Activated naive CD8-positive, alpha-beta T cell treated with anti-CD3 and anti-CD28 coated beads for 36 hours (primary cell): ENCODE measurements around the gene BMP6. TPM values are rescaled to one million over a fixed set of nuclear protein-coding genes. Genes with fewer than 3 reads are reported as not detected.

Source experiments
- DNase-seq: peaks from one replicate; pipeline ENCODE4 v3.0.0; 2021
- H3K27ac Mint-ChIP-seq: one replicate; pipeline ENCODE4 v1.8.0; 2022; ENCODE audit warnings: mild to moderate bottlenecking, moderate library complexity, mixed read lengths
- H3K27me3 Mint-ChIP-seq: one replicate; pipeline ENCODE4 v1.8.0; 2022; ENCODE audit warnings: mild to moderate bottlenecking, mixed read lengths
- H3K36me3 Mint-ChIP-seq: one replicate; pipeline ENCODE4 v1.8.0; 2021; ENCODE audit warnings: mild to moderate bottlenecking, mixed read lengths
- H3K4me1 Mint-ChIP-seq: one replicate; pipeline ENCODE4 v1.8.0; 2021; ENCODE audit warnings: mixed read lengths
- H3K4me3 Mint-ChIP-seq: one replicate; pipeline ENCODE4 v1.8.0; 2022; ENCODE audit warnings: mild to moderate bottlenecking, moderate library complexity, mixed read lengths
- H3K9me3 Mint-ChIP-seq: one replicate; pipeline ENCODE4 v1.8.0; 2022; ENCODE audit warnings: mixed read lengths
- total RNA-seq, 2 experiments: library from RNA; stranded (reverse); gene quantifications; one replicate each; pipeline ENCODE4 v1.2.3, GENCODE V29; 2021

Gene BMP6
- not detected for total RNA-seq

DNA sequence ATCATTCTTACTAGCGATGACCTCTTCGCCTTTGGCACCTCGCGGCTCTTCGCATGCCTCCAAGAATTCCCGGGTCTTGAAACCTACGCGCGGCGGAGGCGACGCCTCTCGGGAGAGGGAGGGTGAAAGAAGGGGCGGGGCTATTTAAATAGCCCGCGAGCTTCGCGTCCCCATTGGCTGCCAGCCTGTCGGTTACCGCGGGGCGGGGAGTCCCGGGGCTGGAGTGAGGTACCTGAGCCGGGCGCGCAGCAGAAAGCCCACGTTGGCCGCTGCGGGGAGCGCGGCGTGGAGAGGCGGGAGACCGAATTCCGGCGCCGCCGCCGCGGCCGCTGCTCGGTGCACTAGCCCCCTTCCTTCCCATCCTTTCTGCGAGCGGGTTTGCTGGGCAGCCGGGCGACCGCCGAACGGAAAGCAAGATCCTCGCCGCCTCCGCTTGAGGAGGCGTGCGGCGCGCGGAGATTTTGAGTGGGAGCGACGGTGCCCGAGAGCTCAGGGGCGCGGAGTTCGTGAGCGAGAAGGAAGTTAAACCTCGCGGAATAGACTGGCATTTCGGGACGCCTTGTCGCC, at the start of gene BMP6:
Gene BMP6, plus strand, starts transcription at position 251 of the 567 bp plus-strand sequence. CDS start 857 bp downstream, outside the sequence.
- H3K4me1 Mint-ChIP-seq = peaks cover 11% of the 10 kb centered on the region
- DNase-seq = peak; percentile 72
- no peaks in the 10 kb centered on the region for H3K9me3 Mint-ChIP-seq
- no peaks in the 10 kb centered on the region for H3K36me3 Mint-ChIP-seq
- H3K27ac Mint-ChIP-seq = no peak within 1 kb of the TSS
- H3K27me3 Mint-ChIP-seq = peaks cover 85% of the 10 kb centered on the region
- peak within 1 kb of the TSS; percentile 70 for H3K4me3 Mint-ChIP-seq

GRCh38 chr6:7677229-7677628, 48.7 kb upstream of the BMP6 start:
- H3K4me3 Mint-ChIP-seq = no peak overlapping the region
- no peak overlapping the region for H3K27ac Mint-ChIP-seq
- DNase-seq = no peak
- H3K36me3 Mint-ChIP-seq = no peaks in the 10 kb centered on the region
- no peaks in the 10 kb centered on the region for H3K9me3 Mint-ChIP-seq
- H3K27me3 Mint-ChIP-seq = peaks cover 30% of the 10 kb centered on the region
- H3K4me1 Mint-ChIP-seq = no peaks in the 10 kb centered on the region

DNA sequence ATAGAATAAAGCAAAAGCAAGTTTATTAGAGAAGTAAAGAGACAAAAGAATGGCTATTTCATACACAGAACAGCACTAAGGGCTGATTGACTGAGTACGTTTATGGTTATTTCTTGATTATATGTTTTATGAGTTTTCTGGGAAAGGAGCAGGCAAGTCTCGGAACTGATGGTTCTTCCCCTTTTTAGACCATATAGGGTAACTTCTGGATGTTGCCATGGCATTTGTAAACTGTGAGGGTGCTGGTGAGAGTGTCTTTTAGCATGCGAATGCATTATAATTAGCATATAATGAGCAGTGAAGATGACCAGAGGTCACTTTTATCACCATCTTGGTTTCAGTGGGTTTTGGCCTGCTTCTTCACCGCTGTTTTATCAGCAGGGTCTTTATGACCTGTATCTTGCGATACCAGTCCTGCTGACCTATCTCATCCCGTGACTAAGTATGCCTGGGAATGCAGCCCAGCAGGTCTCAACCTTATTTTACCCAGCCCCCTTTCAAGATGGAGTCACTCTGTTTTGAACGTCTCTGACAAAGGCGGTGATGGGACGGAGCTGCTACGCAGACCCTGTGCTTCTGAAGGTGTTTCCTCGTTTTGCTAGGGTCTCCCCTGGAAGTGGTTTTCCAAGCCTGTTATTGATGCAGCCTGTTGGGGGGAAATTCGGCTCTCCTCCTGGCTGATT, 45.4 kb upstream of the BMP6 start:
- no peak for DNase-seq

GRCh38 chr6:7681449-7681848, 44.5 kb upstream of the BMP6 start:
- DNase-seq = no peak
- Mint-ChIP-seq H3K27ac (no peak overlapping the region), H3K27me3 (peaks cover 36% of the 10 kb centered on the region)

More for the DNA sequence above, 45.4 kb upstream of the BMP6 start:
- Mint-ChIP-seq H3K4me3 (no peak overlapping the region), H3K36me3 (no peaks in the 10 kb centered on the region), H3K27me3 (peaks cover 36% of the 10 kb centered on the region), H3K9me3 (no peaks in the 10 kb centered on the region), H3K4me1 (no peaks in the 10 kb centered on the region), H3K27ac (no peak overlapping the region)

DNA sequence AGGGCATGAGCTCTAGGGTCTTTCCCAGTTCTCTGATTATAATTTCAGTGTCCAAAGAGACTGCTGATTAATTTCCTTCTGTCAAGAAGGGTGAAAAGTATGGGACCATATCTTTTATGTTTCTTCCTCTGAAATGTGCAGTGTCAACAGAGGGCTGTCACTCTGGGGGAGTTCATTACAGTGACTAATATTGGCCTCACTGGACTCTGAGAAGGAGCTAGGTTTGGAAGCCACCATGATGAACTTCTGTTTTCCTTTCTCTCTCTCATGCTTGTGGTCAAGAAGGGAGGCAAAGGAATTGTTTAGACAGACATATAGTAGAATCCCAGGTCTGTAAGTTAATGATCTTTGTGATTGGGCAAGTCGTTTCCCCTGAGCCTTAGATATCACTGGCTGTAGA, 41.8 kb upstream of the BMP6 start:
- H3K4me1 Mint-ChIP-seq = no peaks in the 10 kb centered on the region

More at GRCh38 chr6:7681449-7681848, 44.5 kb upstream of the BMP6 start:
- no peaks in the 10 kb centered on the region for H3K9me3 Mint-ChIP-seq
- no peaks in the 10 kb centered on the region for H3K4me1 Mint-ChIP-seq
- no peak overlapping the region for H3K4me3 Mint-ChIP-seq
- no peaks in the 10 kb centered on the region for H3K36me3 Mint-ChIP-seq

DNA sequence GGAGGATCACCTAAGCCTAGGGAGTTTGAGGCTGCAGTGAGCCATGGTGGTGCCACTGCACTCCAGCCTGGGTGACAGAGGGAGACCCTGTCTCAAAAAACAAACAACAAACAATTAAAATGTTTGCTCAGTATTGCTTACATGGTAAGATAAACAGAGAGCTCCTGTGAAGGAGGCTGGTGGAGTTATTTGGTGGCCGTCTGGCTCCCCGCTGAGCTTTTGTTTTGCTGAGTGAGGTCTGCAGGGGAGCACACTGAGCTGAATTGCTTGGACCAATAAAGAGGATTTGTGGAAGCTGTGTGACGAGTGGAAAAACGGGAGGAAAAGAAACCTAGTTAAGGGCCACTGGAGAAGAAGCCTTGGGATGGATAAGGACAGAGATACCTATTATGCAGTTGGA, 41.1 kb upstream of the BMP6 start:
- H3K4me3 Mint-ChIP-seq = no peak overlapping the region
- no peaks in the 10 kb centered on the region for H3K36me3 Mint-ChIP-seq
- peaks cover 37% of the 10 kb centered on the region for H3K27me3 Mint-ChIP-seq
- no peak for DNase-seq
- no peaks in the 10 kb centered on the region for H3K4me1 Mint-ChIP-seq
- H3K9me3 Mint-ChIP-seq = no peaks in the 10 kb centered on the region
- H3K27ac Mint-ChIP-seq = no peak overlapping the region

More for the DNA sequence above, 41.8 kb upstream of the BMP6 start:
- Mint-ChIP-seq H3K36me3 (no peaks in the 10 kb centered on the region), H3K27me3 (peaks cover 41% of the 10 kb centered on the region), H3K27ac (no peak overlapping the region), H3K4me3 (no peak overlapping the region), H3K9me3 (no peaks in the 10 kb centered on the region)
- DNase-seq = no peak

DNA sequence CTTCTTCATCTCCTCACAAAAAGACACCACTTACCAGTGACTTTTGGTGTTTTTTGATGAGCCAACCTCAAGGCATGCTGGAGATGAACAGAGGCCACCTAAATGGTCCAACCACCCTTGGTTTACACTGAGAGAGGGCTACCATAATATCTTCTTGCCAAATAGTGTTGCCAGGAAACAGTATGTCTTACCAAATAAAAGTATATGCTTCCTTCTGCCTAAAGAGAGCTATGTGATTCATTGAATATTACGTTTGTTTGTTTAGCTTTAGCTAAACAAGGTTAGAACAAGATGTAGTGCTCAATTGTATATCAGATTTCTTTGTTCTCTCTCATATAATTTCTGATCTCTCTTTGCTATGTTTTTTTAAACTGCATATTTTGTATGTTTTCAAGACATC, 40.6 kb upstream of the BMP6 start:
- Mint-ChIP-seq H3K27ac (no peak overlapping the region), H3K27me3 (peaks cover 35% of the 10 kb centered on the region), H3K9me3 (no peaks in the 10 kb centered on the region), H3K4me1 (no peaks in the 10 kb centered on the region), H3K36me3 (no peaks in the 10 kb centered on the region), H3K4me3 (no peak overlapping the region)
- no peak for DNase-seq

GRCh38 chr6:7687145-7688111, 38.5 kb upstream of the BMP6 start:
- Mint-ChIP-seq H3K9me3 (no peaks in the 10 kb centered on the region), H3K4me3 (no peak overlapping the region), H3K27me3 (peaks cover 32% of the 10 kb centered on the region), H3K27ac (no peak overlapping the region), H3K4me1 (peaks cover 4% of the 10 kb centered on the region), H3K36me3 (no peaks in the 10 kb centered on the region)
- DNase-seq = no peak

DNA sequence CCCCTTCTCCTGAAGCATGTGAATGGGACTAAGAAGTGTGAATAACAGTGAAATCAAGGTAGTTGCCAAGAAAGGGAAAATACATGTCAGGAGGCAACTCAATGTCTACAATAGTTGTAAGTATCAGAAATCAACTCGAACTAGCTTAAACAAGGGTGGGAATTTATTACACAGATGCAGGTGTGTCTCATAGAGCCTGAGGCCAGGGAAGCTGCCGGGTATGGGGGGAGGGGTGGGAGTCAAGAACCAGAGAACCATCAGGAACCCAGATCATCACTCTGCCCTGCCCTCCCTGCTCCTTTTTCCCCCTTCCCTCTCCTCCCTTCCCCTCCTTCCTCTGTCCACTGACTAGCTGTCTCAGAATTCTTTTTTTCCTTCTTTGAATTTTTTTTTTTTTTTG, 34.9 kb upstream of the BMP6 start:
- no peak overlapping the region for H3K4me3 Mint-ChIP-seq
- H3K4me1 Mint-ChIP-seq = peaks cover 4% of the 10 kb centered on the region
- no peak overlapping the region for H3K27ac Mint-ChIP-seq
- no peaks in the 10 kb centered on the region for H3K36me3 Mint-ChIP-seq
- DNase-seq = no peak
- H3K27me3 Mint-ChIP-seq = peaks cover 28% of the 10 kb centered on the region
- H3K9me3 Mint-ChIP-seq = no peaks in the 10 kb centered on the region

DNA sequence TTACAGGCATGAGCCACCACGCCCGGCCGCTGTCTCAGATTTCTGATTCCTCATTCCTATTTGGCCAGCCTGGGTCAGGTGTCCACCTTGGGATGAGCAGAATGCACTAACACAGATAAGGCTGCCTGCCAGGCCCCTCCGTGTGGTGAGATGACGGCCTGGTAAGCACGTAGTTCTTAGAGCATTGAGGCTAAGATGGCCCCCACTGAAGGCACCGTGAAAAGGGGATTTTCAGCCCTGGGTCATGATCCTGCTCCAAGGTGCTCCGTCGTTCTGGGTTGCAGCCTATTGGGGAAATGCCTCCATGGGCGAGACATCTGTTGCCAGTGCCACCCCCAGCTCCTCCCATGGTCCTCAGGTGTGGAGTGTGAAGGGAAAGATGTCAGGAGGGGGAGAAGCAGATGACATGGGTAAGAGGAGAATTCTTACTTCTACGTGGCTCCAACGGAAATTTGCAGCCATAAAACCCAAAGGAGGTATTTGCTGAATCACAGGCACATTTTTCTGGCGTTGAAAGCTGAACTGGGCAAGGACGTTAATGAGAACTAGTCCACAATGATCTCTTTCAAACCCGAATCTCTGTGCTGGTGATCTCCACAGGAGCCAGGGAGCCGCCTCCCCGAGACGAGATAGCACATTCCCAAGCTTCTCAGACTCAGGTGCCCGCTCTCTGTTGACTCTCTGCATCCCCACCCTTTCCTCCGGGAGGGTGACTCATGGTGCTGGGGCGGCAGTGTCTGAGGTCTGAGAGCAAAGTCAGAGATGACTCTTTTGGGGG, 34.0 kb upstream of the BMP6 start:
- peaks cover 33% of the 10 kb centered on the region for H3K27me3 Mint-ChIP-seq
- H3K36me3 Mint-ChIP-seq = no peaks in the 10 kb centered on the region
- no peak overlapping the region for H3K27ac Mint-ChIP-seq
- peaks cover 4% of the 10 kb centered on the region for H3K4me1 Mint-ChIP-seq
- no peaks in the 10 kb centered on the region for H3K9me3 Mint-ChIP-seq
- peak; percentile 23 for DNase-seq
- no peak overlapping the region for H3K4me3 Mint-ChIP-seq

GRCh38 chr6:7692453-7692784, 33.5 kb upstream of the BMP6 start:
- no peaks in the 10 kb centered on the region for H3K9me3 Mint-ChIP-seq
- peaks cover 4% of the 10 kb centered on the region for H3K4me1 Mint-ChIP-seq
- H3K36me3 Mint-ChIP-seq = no peaks in the 10 kb centered on the region
- H3K4me3 Mint-ChIP-seq = no peak overlapping the region
- H3K27ac Mint-ChIP-seq = no peak overlapping the region
- H3K27me3 Mint-ChIP-seq = peaks cover 37% of the 10 kb centered on the region
- DNase-seq = no peak

GRCh38 chr6:7693827-7694226, 32.1 kb upstream of the BMP6 start:
- Mint-ChIP-seq H3K9me3 (no peaks in the 10 kb centered on the region), H3K27me3 (peaks cover 28% of the 10 kb centered on the region), H3K27ac (no peak overlapping the region)

DNA sequence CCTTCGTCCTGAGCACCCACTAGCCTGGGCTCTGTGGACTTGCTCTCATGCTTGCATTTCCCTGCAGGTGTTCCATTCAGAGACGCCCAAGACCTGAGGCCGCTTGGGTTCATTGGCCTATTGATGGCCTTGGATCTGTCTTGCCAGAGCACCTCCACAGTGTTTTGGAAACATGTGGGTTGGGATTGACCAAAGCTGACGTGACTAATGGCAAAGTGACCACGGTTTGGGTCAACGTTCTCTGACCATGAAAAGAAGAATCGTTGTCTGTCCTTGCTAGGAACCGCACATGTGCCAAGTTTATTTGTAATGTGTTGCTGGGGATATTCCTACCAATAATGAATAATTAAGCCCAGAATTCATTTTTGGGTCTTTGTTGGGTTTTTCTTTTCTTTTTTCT, 29.8 kb upstream of the BMP6 start:
- Mint-ChIP-seq H3K9me3 (no peaks in the 10 kb centered on the region), H3K36me3 (no peaks in the 10 kb centered on the region), H3K4me1 (peaks cover 15% of the 10 kb centered on the region), H3K4me3 (no peak overlapping the region), H3K27me3 (peaks cover 22% of the 10 kb centered on the region), H3K27ac (no peak overlapping the region)
- DNase-seq = no peak

More at GRCh38 chr6:7693827-7694226, 32.1 kb upstream of the BMP6 start:
- Mint-ChIP-seq H3K36me3 (no peaks in the 10 kb centered on the region), H3K4me1 (peaks cover 15% of the 10 kb centered on the region), H3K4me3 (no peak overlapping the region)
- DNase-seq = no peak

DNA sequence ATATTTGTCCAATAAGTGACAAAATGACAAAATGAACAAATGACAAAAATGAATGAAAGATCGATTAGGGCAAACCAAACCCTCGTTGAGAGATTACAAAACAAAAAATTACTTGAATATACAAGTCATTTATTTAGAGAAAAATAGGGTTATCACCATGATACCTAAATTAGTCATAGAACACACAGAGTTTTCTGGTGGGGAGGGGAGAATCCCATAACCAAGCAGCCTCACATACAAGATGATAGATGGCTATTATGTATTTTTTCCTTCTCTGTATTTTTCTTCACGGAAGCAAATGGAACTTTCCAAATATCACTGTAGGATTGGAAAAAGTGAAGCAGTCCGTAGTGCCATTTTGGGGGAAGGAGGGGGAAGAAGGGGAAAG, 28.5 kb upstream of the BMP6 start:
- peaks cover 25% of the 10 kb centered on the region for H3K27me3 Mint-ChIP-seq
- no peaks in the 10 kb centered on the region for H3K36me3 Mint-ChIP-seq
- DNase-seq = no peak
- H3K4me1 Mint-ChIP-seq = peaks cover 11% of the 10 kb centered on the region
- peak overlapping the region; percentile 49 for H3K27ac Mint-ChIP-seq
- no peak overlapping the region for H3K4me3 Mint-ChIP-seq
- no peaks in the 10 kb centered on the region for H3K9me3 Mint-ChIP-seq
